Measurements from ENCODE around the gene SHROOM2.

- TF ChIP-seq E2F6 (IDR thresholded peaks at IDR 0.05; ENCODE audit: borderline replicate concordance in 1 of 2, extremely low read depth in 1 of 2, insufficient read depth in 1 of 2, insufficient read length in 1 of 2, low read depth in 1 of 2, low read length in 1 of 2, poor library complexity in 1 of 2, severe bottlenecking in 1 of 2) (no peak), SNRNP70 (optimal IDR thresholded peaks at IDR 0.05; ENCODE audit: low read depth, low read length) (no peak), NCOA1 (IDR thresholded peaks at IDR 0.05; ENCODE audit: low read depth) (no peak), MEF2A (IDR thresholded peaks at IDR 0.05; ENCODE audit: control insufficient read depth, low read depth, low read length) (no peak)
Measured at GRCh38 chrX:9906919-9907318, 120.7 kb downstream of the SHROOM2 start.
